Liver (tissue), 3 donors: ENCODE results near the gene SGSH.

Experiments
- CTCF ChIP-seq: fragments of 150-350 bp; IDR thresholded peaks from 2 replicates; pipeline ENCODE4 v1.5.1; 2017; ENCODE audit warnings: improper control_type of control experiment, low read depth, low read length; ENCODE audit not compliant: missing input control
- HNF4G ChIP-seq: IDR thresholded peaks from 2 replicates; pipeline ENCODE4 v1.6.1; 2016; ENCODE audit warnings: antibody characterized with exemption
- JUND ChIP-seq, 2 donors: IDR thresholded peaks; 2 replicates each; pipeline ENCODE4 v1.6.1; 2016; ENCODE audit warnings: antibody characterized with exemption in 2 of 2
- NR2F2 ChIP-seq: IDR thresholded peaks from 2 replicates; pipeline ENCODE4 v1.6.1; 2016; ENCODE audit warnings: antibody characterized with exemption
- RAD21 ChIP-seq, 2 donors: IDR thresholded peaks; 2 replicates each; pipeline ENCODE4 v1.6.1; 2016; ENCODE audit warnings: antibody characterized with exemption in 2 of 2, mild to moderate bottlenecking in 2 of 2
- TAF1 ChIP-seq: conservative IDR thresholded peaks from 2 replicates; pipeline ENCODE4 v1.6.1; 2016; ENCODE audit warnings: antibody characterized with exemption, mild to moderate bottlenecking
- YY1 ChIP-seq: IDR thresholded peaks from 2 replicates; pipeline ENCODE4 v1.6.1; 2016; ENCODE audit warnings: antibody characterized with exemption, mild to moderate bottlenecking
- donor health status: healthy.
- donor health status: healthy.

- TF ChIP-seq NR2F2 (no peak), CTCF (no peak), RAD21 (IDR thresholded peaks at IDR 0.05) (no peak), YY1 (no peak), TAF1 (no peak), HNF4G (no peak), JUND (IDR thresholded peaks at IDR 0.05) (no peak)
Measured at GRCh38 chr17:80225230-80225629, 5.1 kb upstream of the SGSH start.
